Measurements from ENCODE around the gene FZD7. TPM values are rescaled to one million over a fixed set of nuclear protein-coding genes. Genes with fewer than 3 reads are reported as not detected.

FZD7 gene
- polyA plus RNA-seq (ENCODE audit: insufficient read length in 10 of 10): 10 to 100 TPM; 22.6 to 38.9 (median 29.8) TPM
- long read RNA-seq, donor 1, transcript FZD7-201 (1 exons, 3,859 nt): major isoform, 19 of 19 reads
- long read RNA-seq, donor 1, partial matches to known transcripts: 0 of 19 reads
- long read RNA-seq, donor 1, other reads (novel, unspliced or antisense): 0 of 19 reads
- long read RNA-seq, donor 2, transcript FZD7-201 (1 exons, 3,859 nt): major isoform, 10 of 10 reads
- long read RNA-seq, donor 2, partial matches to known transcripts: 0 of 10 reads
- long read RNA-seq, donor 2, other reads (novel, unspliced or antisense): 0 of 10 reads
- long read RNA-seq, donor 3, partial matches to known transcripts: 0 of 1 reads
- long read RNA-seq, donor 3, other reads (novel, unspliced or antisense): 0 of 1 reads
- long read RNA-seq, donor 4, transcript FZD7-201 (1 exons, 3,859 nt): major isoform, 10 of 10 reads
- long read RNA-seq, donor 4, partial matches to known transcripts: 0 of 10 reads
- long read RNA-seq, donor 4, other reads (novel, unspliced or antisense): 0 of 10 reads
- long read RNA-seq, donor 5, transcript FZD7-201 (1 exons, 3,859 nt): major isoform, 14 of 14 reads
- long read RNA-seq, donor 5, partial matches to known transcripts: 0 of 14 reads
- long read RNA-seq, donor 5, other reads (novel, unspliced or antisense): 0 of 14 reads
- long read RNA-seq, donor 6, transcript FZD7-201 (1 exons, 3,859 nt): major isoform, 26 of 26 reads
- long read RNA-seq, donor 6, partial matches to known transcripts: 0 of 26 reads
- long read RNA-seq, donor 6, other reads (novel, unspliced or antisense): 0 of 26 reads
- long read RNA-seq, donor 7, transcript FZD7-201 (1 exons, 3,859 nt): major isoform, 5 of 5 reads
- long read RNA-seq, donor 7, partial matches to known transcripts: 0 of 5 reads
- long read RNA-seq, donor 7, other reads (novel, unspliced or antisense): 0 of 5 reads
- long read RNA-seq, donor 8, transcript FZD7-201 (1 exons, 3,859 nt): major isoform, 11 of 11 reads
- long read RNA-seq, donor 8, partial matches to known transcripts: 0 of 11 reads
- long read RNA-seq, donor 8, other reads (novel, unspliced or antisense): 0 of 11 reads
- long read RNA-seq, donor 9, partial matches to known transcripts: 0 of 3 reads
- long read RNA-seq, donor 9, other reads (novel, unspliced or antisense): 0 of 3 reads

- peak; percentile 97 to 98 (median 97) for DNase-seq
Observed at GRCh38 chr2:202033317-202034248, at the start of gene FZD7. TSS of gene FZD7 (plus strand) at chr2:202033855. CDS start at chr2:202034648, 793 bp downstream.

- no peak for DNase-seq
Observed at GRCh38 chr2:201984333-201984732, 49.3 kb upstream of the FZD7 start.

GRCh38 chr2:201984800-201985525, 48.7 kb upstream of the FZD7 start:
- peak in 1 of 3 donors; percentile 47 for DNase-seq

DNA sequence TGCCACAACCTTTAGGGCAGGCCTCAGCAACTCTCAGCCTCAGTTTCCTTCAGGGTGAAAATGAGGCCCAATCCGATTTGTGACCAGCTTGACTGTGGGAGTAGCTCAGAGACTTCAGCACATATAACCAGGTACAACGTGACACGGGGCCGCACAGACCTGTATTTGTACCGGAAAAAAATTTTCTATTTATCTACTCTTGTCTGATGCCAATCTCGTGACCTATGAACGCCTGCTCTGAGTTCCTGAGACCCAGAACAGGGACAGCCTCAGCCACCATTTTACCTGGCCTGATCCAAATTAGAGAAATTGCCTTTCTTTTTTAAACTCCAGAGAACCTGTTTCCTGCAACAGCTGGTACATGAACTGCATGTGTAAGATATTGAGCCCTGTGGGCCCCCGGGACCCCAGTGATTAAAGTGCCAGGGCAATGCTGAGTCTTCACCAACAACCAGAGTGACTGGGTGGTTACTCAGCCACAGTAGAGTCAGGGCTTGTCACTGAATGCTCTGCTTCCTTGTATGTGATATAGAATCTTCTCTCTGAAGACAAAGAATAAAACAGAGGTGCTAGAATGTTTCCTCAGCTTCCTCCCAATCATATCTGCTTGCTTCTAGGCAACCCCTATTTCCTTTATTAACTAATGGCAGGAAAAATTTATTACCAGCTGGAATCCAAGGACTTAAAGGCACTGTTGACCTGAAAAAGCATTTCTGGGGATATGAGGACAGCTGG, 47.8 kb upstream of the FZD7 start:
- DNase-seq: no peak

GRCh38 chr2:201986463-201986735, 47.3 kb upstream of the FZD7 start:
- no peak for DNase-seq

DNA sequence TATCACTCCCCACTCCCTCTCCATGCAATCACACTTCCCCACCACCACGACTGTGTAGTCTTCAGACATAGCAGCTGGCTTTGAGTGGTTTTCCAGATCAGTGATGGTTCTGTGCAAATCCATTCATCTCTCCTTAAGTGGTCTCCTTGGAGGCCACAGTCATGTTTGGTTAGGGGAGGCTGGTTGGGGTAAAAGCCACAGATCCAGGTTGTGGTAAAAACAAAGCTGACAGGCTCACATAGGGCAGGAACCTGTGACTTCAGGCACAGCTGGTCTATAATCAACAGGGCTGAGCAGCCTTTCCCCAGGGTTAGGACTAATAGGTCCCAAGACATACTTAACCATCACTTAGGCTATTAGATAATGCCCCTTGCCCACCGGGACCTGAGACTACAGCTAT, 46.2 kb upstream of the FZD7 start:
- no peak for DNase-seq

GRCh38 chr2:201990069-201990468, 43.6 kb upstream of the FZD7 start:
- DNase-seq: no peak

GRCh38 chr2:201992960-201993359, 40.7 kb upstream of the FZD7 start:
- DNase-seq: no peak

DNA sequence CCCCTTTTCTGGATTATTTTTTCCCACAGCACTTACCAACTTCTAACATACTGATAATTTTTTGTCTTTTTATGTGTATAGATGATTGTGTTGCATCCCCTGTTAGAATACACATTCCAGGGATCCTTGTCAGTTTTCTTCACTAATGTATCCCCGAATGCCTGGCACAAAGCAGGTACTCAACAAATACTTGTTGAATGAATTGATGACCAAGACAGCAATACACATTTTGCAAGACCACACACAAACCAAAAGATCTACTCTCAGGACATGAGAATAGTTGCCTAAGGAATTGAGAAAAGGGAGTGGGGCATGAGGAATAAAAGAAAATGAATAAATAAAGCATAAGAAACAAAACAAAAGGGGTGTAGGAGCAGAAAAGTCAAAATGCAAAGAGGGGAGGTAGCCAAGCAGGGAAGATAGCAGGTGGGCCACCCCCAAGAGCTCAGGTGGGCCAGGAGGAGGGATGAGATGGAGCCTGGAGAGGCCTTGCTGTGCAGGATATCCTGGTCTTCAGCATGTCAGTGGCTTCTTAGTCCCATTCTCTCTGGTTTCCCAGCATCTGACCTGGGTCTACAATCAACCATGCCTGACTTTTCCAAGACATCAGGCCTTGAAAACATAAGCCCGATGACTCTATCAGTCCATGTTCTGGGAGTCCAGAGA, 38.5 kb upstream of the FZD7 start:
- no peak for DNase-seq

GRCh38 chr2:201996006-201996405, 37.6 kb upstream of the FZD7 start:
- DNase-seq: no peak

- DNase-seq: no peak
Observed at GRCh38 chr2:201996679-201997314, 36.9 kb upstream of the FZD7 start.

DNA sequence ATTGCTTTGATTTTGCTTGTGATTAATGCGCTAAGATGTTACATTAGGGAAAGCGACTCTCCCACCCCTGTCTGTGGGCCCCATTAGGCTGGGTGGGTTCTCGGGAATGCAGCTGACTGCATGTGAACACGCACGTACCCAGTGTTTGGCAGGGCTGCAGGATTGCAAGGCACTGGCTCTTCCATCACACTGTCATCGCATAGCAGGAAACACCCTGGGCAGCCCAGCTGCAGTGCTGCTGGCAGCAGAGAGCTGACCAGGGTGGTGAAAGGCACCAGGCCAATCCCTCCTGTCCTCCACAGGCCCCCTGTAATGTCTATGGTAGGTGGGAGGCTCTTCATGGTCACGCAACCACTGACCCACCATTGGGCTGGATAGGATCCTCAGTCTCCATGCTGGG, 34.4 kb upstream of the FZD7 start:
- peak in 2 of 3 donors; percentile 49 to 67 for DNase-seq

DNA sequence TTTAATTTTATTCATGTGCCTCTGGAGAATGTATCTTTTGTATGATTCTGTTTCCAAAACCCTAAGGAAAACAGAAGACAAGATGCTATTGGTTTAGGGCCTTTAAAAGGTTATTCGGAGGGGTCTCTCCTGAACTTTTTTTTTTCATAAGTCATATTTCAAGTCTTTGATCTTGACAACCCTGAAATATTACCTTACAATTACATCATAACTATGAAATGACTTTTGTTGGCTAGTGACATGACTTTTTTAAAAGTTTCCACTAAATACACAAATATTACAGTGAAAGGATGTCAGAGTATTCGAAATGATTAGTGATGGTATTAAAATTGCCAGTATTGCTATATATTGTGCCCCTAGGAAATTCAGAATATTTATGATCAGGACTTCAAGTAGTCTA, 31.8 kb upstream of the FZD7 start:
- DNase-seq: no peak

GRCh38 chr2:202002381-202002780, 31.3 kb upstream of the FZD7 start:
- no peak for DNase-seq

- DNase-seq: no peak
Observed at GRCh38 chr2:202005272-202005887, 28.3 kb upstream of the FZD7 start.

DNA sequence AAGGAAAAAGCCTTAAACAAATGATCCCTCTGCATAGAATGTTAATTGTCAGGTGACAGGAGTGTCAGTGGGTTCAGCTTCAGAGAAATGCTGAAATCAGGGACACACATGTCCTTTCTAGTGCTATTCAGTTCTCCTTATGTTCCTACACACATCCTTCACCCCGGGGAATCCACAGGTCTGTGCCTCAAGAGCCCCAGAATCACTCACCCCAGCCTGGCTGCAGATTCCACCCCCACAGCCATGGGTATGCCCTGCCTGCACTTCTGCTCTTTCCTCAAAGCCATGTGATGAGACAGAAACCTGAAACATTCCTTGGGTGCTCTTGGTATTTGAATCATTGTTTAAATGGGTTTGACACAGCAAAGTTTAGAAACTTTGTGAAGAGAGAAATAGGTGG, 27.4 kb upstream of the FZD7 start:
- DNase-seq: no peak

DNA sequence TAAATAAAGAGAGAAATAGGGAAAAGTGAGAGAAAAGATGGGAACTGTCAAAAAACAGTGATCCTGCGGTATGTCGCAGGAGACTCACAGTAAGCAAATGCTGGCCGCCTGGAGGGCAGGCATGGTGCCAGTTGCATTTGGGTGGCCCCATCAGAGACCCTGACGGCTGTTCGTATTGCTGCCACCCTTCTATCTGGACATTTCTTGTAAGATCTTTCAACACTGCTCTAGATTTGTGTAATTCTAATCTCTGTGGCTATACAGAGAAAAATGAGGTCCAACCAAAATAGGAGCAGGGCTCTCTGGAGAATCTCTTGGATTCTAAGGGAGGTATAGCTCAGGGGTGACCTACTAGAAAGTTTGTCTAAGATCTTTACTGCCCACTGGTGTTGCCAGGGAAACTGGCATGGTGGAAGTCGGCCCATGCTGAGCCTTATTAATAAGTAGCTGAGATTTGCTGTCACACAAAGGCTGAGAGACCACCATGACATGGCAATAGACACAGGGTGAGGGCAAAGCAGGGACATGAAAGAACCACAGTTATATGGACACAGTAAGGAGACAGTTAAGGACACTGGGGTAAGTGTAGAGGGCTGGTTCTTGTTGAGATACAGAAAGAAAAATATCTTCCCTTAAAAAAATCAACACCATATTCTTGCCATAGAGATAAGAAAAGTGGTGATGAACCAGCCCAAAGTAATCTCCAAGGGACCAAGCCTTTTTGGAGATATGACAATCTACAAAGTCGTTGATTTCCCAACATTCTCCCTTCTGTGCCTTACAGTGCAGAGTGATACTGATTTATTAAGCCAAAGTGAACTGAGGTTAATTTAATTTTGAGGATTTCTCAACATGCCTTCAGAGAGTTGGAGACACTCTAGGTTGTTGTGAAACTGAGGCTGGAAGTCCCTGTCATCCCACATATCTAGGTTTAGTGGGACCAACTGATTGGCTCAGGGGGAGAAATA, 26.4 kb upstream of the FZD7 start:
- DNase-seq: no peak
